8988T (cell line): Measurements from ENCODE around the gene CDHR4.
"Not testable (repeated sequence)": the region's sequence is repeated elsewhere in the genome, so short reads cannot be mapped to it uniquely, and the experiment has no call there.

ENCODE experiments used
- DNase-seq: peaks from one replicate; pipeline ENCODE4 v3.0.0; 2011

CDHR4 gene

DNA sequence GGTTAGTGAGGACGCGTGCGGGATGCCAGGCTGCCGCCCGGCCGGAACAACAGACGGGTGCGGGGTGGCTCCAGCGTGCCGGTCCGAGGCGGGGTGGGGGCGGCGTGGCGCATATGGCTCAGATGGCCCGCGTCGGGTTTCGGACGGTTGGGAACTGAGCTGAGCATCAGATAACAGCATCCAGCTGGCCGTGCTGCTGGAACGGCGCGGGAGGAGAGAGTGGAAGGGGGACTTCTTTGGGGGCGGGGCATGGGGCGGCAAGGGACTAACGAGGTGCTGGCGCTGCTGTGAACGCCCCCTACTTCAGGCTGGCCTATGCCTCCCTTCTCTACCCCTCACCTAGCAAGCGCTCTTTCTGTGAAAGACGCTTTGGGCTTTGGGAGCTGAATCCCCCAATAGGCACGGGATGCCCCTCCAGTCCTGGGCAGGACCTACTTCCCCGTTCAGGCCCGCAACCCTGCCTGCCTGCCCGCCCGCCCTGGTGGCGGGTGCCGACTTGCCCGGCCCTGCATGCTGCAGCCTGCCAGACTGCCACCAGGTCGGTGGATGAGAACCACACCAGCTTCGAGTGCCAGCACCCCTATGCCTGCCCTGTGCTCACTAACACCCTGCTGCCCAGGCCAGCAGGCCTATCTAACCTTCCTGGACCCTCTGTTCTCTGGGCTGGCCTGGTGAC, 3.9 kb upstream of the CDHR4 start:
- DNase-seq, result no peak

DNA sequence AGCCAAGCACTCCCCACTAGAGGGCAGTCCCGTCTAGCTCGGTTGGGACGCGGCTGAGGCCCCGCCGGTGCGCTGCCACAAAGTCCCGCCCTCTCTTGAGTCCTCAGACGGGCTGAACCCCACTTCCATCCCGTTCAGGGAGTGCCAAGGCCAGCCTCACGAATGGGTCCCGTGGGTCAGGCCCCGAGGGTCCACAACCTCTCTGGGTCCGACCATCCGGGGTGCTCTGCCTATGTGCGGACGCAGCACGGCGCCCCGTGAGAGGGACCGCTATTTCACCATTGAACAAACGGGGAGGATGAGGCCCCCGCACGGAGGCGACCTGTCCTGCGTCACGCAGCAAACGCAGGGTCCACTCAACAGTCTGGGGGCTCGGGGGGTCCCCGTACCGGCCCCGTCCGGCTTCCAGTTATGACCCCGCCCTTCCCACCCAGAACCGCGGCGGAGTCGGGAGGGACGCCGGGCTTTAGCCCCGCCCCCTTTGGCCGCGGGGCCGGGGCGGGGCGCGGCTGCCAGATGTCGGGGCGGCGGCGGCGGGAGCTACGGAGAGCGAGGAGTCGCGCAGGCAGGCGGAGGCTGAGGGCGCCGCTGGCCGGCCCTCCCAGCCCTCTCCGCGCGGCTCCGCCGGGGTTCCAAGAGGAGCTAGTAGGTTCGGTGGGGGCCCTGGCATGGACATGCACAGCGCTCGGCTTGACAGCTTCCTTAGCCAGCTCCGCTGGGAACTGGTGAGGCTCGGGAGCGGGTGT, 3.2 kb upstream of the CDHR4 start, which contains the start of gene INKA1:
INKA1 (plus strand) TSS at position 543 of the 746 bp plus-strand sequence; CDS start at position 675, 132 bp downstream.
- DNase-seq, result peak; percentile 94

DNA sequence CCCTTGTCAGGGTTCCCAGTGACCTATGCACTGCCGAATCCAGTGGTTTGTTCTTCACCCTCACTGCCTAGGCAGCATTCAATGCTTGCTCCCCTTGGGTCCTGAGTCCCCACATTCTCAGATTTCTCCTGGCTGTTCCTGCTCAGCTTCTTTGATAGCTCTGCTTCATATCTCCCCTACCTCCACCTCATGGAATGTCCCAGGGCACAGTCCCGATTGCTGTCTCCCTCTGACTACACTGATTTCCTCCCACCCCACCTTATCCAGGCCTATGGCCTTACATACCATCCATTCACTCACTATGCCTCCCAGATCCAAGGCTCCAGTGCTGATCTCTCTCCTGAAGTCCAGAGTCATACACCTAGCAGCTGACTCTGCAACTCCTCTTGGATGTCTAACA, 1.5 kb upstream of the CDHR4 start:
- peak; percentile 21 for DNase-seq

DNA sequence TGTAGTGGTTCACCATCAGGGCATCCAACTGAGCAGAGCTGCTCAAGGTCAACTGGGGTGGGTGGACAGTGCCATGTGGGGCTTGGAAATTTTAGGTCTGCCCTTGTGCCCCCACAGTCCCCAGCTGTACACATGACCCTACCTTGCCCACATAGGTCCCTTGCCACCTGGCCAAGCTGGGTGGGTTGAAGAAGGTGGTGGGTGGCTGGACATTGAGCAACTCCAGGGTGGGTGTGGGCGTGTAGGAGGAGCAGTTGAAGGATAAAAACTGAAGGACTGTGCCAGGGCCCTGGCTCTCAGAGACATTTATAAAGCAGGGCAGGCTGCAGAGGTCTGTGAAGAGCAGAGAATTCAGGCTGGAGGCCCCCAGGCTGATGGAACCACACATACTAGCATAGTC, 568 bp downstream of the CDHR4 start:
- peak; percentile 4 for DNase-seq

DNA sequence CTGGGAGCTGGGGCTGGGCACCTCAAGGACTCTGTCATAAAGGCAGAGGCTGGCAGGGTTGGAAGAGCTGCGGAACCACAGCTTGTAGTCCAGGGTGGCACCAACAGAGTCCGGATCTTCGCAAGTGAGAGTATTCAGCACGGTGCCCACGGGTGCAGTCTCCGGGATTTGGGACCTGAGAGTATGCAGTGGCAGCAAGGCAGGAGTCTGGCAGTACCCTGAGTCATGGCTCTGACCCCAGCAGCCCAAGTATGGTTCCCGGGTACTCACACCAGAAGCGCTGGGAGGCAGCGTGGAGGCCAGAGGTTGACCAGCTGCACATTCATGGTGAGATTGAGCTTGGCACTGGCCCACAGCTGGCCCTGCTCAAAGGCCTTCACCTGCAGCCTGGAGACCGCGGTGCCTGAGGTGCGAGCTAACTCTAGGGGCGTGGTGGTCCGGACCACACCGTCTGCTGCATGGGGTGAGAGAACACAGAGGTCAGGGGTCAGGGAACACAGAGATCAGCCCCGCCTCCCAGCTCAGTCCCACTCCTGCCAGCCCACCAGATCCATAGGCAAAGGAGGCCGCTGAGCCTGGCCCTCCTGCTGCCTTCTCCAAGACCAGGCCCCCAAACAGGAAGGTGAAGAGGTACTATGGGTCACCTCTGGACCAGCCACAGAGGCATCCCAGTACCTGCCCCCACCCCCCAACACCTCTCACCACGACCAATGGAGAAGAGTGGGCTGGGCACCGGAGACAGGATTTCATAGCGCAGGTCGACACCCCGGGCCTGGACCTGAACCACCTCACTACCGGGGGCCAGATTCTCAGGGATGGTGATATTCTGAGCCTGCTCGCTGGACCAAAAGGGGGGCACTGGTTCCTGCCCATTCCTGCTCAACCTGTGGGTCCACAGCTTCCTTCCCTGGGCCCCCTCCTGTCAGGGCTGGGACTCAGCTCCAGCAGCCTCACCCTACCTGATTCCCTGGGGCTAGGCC, 4.5 kb downstream of the CDHR4 start:
- peak; percentile 23 for DNase-seq

- no peak for DNase-seq
Measured at GRCh38 chr3:49794431-49794830, 5.2 kb downstream of the CDHR4 start.

GRCh38 chr3:49793486-49794085, 6.1 kb downstream of the CDHR4 start:
- no peak for DNase-seq

DNA sequence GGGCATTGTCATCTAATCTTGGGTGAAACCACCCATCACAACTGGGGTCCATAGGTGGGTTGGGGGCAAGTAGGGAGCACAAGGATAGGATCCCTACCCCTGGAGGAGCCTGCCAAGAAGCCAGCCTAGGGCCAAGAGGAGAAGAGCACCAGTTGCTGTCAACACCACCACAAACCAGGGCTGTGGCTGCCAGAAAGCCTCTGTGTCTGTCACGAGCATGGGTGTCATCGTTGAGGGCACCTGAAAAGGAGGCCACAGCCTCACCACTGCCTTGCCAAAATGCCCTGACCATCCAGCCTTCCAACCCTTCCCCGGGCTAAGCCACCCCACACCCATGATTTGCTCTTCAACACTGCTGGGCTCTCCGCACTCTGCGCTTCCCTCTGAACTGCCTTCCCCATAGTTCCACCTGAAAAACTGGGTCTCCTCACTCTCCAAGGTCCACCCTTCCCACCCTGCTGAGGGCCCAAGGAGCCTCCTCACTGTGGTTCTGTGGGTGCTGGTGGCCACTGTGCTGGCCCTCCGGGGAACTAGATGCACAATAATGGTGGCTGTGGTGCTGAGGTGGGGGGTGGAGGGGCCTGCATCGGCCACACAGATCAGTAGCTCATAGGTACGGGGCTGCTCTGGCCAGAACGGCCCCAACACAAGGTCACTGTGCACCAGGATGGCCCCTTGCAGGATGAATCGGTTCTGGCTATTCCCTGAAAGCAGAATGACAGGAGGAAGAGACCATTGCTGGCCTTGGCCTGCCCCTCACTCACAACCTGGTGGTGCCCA, 7.1 kb downstream of the CDHR4 start:
- no peak for DNase-seq

- no peak for DNase-seq
Measured at GRCh38 chr3:49791571-49791970, 8.1 kb downstream of the CDHR4 start.

GRCh38 chr3:49790626-49791411, 8.9 kb downstream of the CDHR4 start:
- DNase-seq, result peak; percentile 19

GRCh38 chr3:49788056-49788455, 11.6 kb downstream of the CDHR4 start:
- DNase-seq, result peak; percentile 9

GRCh38 chr3:49787536-49787935, 12.1 kb downstream of the CDHR4 start:
- no peak for DNase-seq

DNA sequence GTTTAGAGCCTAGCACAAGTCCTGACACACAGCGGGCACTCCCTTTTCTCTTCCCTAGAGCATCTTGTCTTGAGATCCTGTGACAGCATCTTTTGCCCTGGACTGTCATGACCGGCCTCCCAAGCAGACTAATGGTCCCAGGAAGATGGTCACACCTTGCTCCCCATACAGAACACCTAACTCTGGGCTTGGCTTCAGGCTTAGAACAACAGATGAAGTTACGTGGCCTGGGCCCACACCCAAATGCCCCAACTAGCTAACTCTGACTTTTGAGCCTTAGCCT, 12.6 kb downstream of the CDHR4 start:
- no peak for DNase-seq

- DNase-seq, result peak; percentile 100
Measured at GRCh38 chr3:49786357-49787181, 13.1 kb downstream of the CDHR4 start, which contains the start of gene IP6K1. Gene IP6K1, minus strand, starts transcription at chr3:49786542. Its CDS starts 38,502 bp downstream, at chr3:49748040.

DNA sequence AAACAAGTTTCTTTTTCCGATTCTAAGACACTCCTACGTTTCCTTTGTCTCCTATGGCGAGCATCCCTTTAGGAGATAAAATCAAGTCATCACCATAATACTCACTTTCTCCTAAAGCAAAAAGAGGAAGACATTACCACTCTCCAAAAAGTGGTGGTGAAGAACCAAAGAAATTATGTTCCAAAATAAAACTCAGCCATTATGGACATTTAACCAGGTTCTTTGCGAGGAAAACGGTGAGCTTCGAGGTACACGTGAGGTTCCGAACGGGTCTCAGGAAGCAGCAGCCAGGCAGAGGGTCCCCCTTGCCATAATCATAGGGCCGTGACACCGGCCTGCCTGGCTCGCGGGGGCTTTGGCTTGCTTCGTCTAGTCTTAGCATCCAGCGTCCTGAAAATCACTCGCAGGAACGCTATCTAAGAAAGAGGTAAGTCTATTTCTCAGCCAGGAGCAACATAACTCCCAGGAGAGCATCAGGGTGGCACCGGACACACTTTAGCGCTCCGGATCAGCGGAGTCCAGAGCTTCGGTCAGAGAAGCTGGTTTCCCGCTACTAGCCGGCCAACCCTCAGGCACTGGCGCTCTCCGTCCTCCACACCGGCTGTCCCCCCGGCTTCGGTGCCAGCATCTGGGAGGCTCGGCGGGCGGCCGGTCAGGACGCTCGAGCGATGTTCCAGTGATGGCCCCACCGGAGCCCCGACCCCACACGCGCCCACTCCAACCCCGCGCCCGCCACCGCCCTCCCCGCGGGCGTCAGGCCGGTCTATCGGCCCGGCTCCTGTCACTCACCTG, 13.9 kb downstream of the CDHR4 start:
- DNase-seq, result peak; percentile 38

- DNase-seq, result not testable (repeated sequence)
Measured at GRCh38 chr3:49782277-49782676, 17.4 kb downstream of the CDHR4 start.

DNA sequence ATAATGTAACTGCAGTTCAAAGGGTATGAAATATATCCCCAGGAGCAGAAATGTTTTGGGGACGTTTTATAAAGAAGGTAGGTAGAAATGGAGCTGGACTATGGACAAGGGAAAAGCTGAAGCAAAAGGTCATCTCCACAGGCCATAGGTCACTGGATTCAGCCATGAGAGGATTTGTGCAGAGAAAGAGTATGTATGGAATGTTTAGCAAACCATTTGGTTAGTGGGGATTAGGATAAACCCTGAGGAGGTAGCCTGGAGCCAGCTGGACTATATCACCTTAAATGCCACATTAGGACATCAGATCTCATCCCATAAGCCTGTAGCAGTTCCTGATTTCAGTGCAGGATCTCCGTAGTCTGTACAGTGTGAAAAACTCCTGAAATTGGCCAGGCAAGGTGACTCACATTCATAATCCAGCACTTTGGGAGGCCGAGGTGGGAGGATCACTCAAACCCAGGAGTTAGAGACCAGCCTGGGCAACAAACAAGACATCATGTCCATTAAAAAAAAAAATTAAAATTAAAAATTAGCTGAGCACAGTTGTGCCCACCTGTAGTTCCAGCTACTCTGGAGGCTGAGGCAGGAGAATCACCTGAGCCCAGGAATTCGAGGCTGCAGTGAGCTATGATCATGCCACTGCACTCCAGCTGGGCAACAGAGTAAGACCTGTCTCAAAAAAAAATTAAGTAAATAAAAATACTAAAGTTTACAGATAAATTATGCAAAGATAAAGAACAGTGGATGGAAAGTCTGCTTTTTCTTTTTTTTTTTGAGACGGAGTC, 18.1 kb downstream of the CDHR4 start:
- DNase-seq, result no peak

DNA sequence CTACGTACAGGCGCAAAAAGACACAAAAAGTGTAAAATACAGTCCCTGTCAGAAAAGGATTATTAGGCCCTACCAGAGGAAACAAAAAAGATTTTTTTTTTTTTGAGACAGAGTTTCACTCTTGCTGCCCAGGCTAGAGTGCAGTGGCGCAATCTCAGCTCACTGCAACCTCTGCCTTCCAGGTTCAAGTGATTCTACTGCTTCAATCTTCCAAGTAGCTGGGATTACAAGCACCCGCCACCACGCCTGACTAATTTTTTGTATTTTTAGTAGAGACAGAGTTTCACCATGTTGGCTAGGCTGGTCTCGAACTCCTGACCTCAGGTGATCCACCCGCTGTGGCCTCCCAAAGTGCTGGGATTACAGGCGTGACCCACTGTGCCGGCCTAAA, 18.7 kb downstream of the CDHR4 start:
- DNase-seq, result not testable (repeated sequence)
